Esophagus muscularis mucosa (tissue), 4 donors: Measurements from ENCODE around the gene NPY4R2. TPM values are rescaled to one million over a fixed set of nuclear protein-coding genes. Genes with fewer than 3 reads are reported as not detected.
"Not testable (repeated sequence)": the region's sequence is repeated elsewhere in the genome, so short reads cannot be mapped to it uniquely, and the experiment has no call there.

Source experiments
- DNase-seq: peaks from one replicate; pipeline ENCODE4 v3.0.0-alpha.2; 2017; ENCODE audit errors: extremely low spot score
- H3K27ac ChIP-seq, 4 donors: fragments of 200-600 bp; sonication (generic); replicated peaks in 1 of 4; 1 replicate in 3 of 4; 2 replicates in 1 of 4; pipeline ENCODE4 v1.5.1; 2016 to 2019; ENCODE audit warnings: mild to moderate bottlenecking in 1 of 4
- H3K27me3 ChIP-seq, 4 donors: fragments of 200-600 bp; sonication (generic); one replicate each; pipeline versions ENCODE4 v1.5.1 to v1.6.0; 2016 to 2019
- H3K36me3 ChIP-seq, 4 donors: fragments of 200-600 bp; sonication (generic); one replicate each; pipeline ENCODE4 v1.5.1; 2016 to 2019
- H3K4me1 ChIP-seq, 4 donors: fragments of 200-600 bp; sonication (generic); one replicate each; pipeline ENCODE4 v1.5.1; 2016 to 2019
- H3K4me3 ChIP-seq, 4 donors: fragments of 200-600 bp; sonication (generic); 1 replicate in 2 of 4; 2 replicates in 2 of 4; pipeline ENCODE4 v1.5.1; 2016 to 2019; ENCODE audit warnings: mild to moderate bottlenecking in 4 of 4, moderate library complexity in 1 of 4
- H3K9me3 ChIP-seq, 4 donors: fragments of 200-600 bp; sonication (generic); 1 replicate in 3 of 4; 2 replicates in 1 of 4; pipeline ENCODE4 v1.5.1; 2016 to 2019
- WGBS: methylation state at CpG from one replicate; pipeline ENCODE4 v1.1.5; 2018; 5-methylcytosine and 5-hydroxymethylcytosine counted together
- intact Hi-C: fragments of 100-400 bp; cut with DNase I; formaldehyde crosslinking; loops from one replicate; pipeline ENCODE4 v1.15.1; 2023
- total RNA-seq, 4 donors: library from RNA; depleted of rRNA; stranded (reverse); fragments of >200 nt; gene quantifications; one replicate each; pipeline versions ENCODE4 v1.1.0 to v1.2.1, GENCODE V29; 2016

NPY4R2 gene
- total RNA-seq, 4 donors from 2014 or later: not detected

- H3K9me3 ChIP-seq, H3K4me3 ChIP-seq, DNase-seq, H3K36me3 ChIP-seq, H3K4me1 ChIP-seq, H3K27ac ChIP-seq, intact Hi-C loops, H3K27me3 ChIP-seq: not testable (repeated sequence)
- WGBS: no CpG with 5 or more reads among the region's 2 CpGs
Observed at GRCh38 chr10:47972077-47972476, 53.6 kb downstream of the NPY4R2 start.

Other genes with a start within 250 kb of the NPY4R2 start
- 10 to 100 TPM in 1 of 4 donors, 1 to 10 TPM in 3; 2.5 to 11.3 (median 3.4) TPM for gene SYT15B, start 155.1 kb upstream of the NPY4R2 start, total RNA-seq
- not detected for gene FAM25C, start 81.1 kb downstream of the NPY4R2 start, total RNA-seq